HG02884 (cell line): ENCODE measurements around the gene TBRG1.

ENCODE experiments used
- ATAC-seq: cut with Tn5 transposase; IDR thresholded peaks from one replicate; pipeline ENCODE4 v1.9.1; 2021; ENCODE audit warnings: mild to moderate bottlenecking, moderate library complexity; ENCODE audit not compliant: unreplicated experiment

Gene TBRG1

DNA sequence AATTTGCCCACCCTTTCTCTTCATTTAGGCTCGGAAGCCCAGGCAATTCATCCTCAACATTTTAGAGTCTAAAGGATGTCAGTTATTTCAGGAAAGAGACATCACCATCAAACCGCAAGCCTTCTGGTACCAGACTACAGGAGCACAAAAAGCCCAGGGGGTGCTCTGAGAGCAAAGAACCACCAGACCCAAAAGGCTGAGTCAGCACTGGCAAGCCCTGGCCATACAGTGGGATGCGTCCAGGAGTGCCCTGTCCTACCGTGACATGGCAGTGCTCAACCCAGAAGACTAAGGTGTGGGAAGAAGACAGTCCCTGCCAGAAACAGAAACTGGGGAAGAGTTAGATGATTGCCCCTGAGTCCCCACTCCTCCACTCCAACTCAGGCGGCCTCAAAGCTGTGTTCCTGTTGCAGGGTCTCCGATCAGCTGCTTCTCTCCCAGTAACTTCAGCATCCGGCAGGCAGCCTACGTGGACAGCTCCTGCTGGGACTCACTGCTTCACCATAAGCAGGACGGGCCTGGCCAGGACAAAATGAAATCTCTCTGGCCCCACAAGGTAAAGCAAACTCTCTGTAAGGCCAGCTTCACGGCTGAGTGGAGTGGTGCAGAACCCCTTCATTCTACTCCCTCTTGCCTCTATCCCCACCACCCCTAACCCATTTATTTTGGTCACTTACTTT lies 10.0 kb upstream of the TBRG1 start:
- no peak for ATAC-seq

DNA sequence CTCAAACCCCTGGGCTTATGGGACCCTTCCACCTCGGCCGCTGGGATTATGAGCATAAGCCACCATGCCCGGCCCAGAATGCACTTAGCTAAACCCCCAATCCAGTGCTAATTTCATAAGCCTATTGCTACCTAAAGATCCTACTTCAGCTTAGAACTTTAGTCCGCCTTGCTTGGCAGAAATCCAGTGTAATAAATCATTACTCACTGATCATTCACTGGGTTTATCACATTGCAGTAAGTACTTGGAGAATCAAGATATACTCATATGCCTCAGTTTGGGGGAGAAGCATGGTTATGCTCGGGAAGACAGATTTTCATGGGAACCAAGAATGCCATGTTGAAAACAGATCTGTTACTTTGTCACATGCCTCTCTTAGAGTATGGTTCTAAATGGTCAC lies 3.8 kb upstream of the TBRG1 start:
- no peak for ATAC-seq

- ATAC-seq, result no peak
These were observed 1.3 kb downstream of the TBRG1 start for GRCh38 chr11:124623861-124624525.

DNA sequence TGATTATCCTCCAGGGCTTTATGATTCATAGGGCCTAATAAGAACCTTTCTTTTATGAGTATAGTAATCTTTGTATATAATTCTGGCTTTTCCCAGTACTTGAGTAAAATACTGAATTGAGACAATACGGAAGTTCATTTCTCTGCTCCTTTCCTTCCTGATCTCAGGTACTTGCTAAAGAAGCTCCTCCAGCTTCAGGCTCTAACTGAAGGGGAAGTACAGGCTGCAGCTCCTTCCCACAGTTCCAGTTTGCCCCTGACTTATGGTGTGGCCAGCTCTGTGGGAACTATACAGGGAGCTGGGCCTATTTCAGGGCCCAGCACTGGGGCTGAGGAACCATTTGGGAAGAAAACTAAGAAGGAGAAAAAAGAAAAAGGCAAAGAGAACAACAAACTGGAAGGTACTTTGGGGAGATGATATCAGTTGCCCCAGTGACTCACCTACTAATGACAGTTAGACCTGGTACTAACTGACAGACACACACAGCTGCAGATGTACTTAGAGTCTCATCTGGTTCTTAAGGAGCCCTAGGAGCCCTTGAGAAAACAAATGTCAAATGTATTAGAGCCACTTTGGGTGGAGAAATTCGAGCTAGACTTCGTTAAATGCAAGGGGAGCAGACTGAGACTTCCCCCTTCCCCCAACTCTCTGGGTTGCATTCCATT lies 3.0 kb downstream of the TBRG1 start:
- no peak for ATAC-seq

DNA sequence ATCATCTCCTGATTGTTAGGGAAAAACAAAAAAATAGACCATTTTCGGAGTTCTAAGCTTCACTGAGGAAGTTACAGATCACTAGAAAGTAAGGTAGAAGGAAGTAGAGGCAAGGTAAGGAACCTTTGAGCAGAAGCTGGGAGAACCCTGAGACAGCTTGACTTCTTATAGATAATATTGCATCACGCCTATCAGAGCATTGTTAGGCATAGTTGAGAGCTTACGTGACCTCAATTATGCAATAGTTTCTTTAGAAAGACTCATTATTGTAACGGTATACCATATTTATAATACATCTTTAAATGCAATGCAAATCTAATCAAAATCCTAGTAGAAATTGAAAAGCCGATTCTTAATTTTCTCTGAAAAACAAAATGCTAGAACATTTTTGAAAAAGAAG lies 4.9 kb downstream of the TBRG1 start:
- ATAC-seq, result no peak

GRCh38 chr11:124629961-124630360 lies 7.3 kb downstream of the TBRG1 start:
- no peak for ATAC-seq

DNA sequence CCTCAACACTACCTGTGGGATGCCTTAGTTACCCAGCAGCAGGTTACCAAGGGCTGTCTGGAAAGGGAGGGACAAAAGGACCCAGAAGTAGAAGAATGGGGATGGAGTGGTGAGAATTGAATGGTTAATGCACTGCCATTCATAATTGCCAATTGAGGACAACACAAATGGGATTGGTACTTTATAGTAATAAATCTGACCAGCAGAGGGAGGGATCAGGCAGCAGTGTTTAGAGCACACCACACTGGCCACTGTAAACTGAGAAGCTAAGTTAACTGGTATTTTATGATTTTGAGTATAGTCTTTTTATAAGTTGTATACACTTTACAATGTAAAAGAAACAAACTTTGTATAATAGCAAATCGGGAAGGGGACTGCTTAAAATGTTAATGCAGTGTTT lies 10.7 kb downstream of the TBRG1 start:
- ATAC-seq, result no peak

GRCh38 chr11:124635932-124636331 lies 13.3 kb downstream of the TBRG1 start:
- no peak for ATAC-seq

DNA sequence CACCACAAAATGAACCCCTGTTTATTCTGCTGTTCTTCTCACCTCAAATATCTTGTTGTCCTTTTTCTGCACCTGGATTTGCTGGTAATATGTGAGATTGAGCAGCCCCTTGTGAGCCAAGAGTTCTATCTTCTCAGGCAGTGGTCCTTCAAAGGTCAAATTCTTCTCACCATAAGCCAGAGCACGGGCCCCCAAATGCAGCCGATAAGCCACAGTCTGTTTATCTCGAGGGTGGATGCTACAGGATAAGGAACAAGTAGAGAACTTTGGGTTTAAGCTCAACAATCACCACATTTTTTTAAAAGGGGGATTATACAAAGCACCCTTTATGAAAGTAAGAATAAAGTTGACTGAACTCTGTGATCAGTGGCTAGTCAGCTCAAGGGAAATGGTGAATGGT lies 15.8 kb downstream of the TBRG1 start:
- ATAC-seq, result no peak

DNA sequence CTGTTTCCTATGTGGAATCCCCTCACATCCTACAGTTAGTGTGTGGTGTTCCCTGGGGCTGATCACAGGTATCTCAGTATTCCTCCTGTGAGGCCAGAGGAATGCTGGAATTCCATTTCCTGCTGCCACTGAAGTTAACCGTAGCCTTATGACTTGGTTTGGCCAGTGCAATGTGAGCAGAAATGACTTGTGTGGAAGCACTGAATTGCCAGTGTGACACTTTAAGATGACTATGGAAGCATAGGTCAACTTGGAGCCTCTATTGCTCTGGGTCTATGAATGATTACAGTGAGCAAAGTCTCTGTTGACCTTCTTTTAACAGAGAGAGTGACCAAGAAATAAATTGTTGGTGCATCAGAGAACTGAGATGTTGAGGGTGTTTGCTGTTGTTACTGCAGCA lies 16.5 kb downstream of the TBRG1 start:
- no peak for ATAC-seq

- no peak for ATAC-seq
These were observed 18.0 kb downstream of the TBRG1 start for GRCh38 chr11:124640666-124641065.

GRCh38 chr11:124642628-124643027 lies 20.0 kb downstream of the TBRG1 start:
- ATAC-seq, result no peak

GRCh38 chr11:124643042-124643604 lies 20.5 kb downstream of the TBRG1 start:
- ATAC-seq, result no peak

GRCh38 chr11:124643605-124644425 lies 21.2 kb downstream of the TBRG1 start:
- no peak for ATAC-seq

- ATAC-seq, result peak; percentile 69
These were observed 22.0 kb downstream of the TBRG1 start for GRCh38 chr11:124644426-124645280.

DNA sequence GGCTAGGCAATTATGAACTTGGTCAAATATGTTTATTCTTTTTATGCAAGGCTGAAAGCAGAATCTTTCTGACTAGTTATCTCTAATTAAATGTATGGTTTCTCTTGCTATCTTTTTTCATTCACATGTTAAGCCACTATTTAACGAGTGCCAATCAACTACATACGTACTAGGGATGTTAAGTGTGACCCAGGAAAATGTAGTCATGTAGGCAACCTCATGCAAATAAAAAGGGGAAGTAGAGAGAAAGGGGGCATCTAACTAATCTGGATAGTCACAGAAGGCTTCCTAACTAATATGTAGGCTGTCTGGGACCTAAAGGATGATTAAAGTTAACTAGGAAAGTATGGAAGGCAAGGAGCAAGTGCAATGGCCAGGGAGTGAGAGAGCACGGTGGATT lies 23.5 kb downstream of the TBRG1 start:
- ATAC-seq, result no peak

GRCh38 chr11:124648610-124649009 lies 25.9 kb downstream of the TBRG1 start:
- ATAC-seq, result no peak

- ATAC-seq, result no peak
These were observed 34.3 kb downstream of the TBRG1 start for GRCh38 chr11:124656774-124657630.

DNA sequence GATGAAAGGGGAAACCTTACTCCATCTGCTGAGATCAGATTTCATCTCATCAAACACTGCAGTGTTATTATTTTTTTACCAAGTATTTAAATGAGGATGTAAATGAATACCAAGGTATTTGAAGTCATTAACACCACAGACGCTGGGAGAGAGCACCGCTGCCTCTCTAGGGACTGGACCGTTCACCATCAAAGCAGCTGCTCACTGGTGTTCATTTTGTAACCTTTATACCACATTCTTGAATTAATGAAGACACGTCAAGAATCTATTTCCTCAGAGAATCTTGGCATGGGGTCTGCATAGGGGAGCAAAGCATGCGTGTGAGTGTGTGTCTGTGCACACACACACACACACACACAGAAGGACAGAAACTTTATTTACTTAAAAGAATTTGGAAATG lies 35.2 kb downstream of the TBRG1 start:
- no peak for ATAC-seq
